Muscle layer of colon (tissue), 2 donors: ENCODE results near the gene BMX.

Experiments
- H3K27ac ChIP-seq: one replicate; pipeline ENCODE4 v1.7.0; 2013; ENCODE audit warnings: low read depth, mild to moderate bottlenecking, low read length, moderate library complexity
- H3K27me3 ChIP-seq, 2 donors: one replicate each; pipeline ENCODE4 v1.7.0; 2013; ENCODE audit warnings: low read length in 2 of 2, mild to moderate bottlenecking in 2 of 2; ENCODE audit not compliant: insufficient read depth in 2 of 2, control insufficient read depth in 1 of 2
- H3K36me3 ChIP-seq: one replicate; pipeline ENCODE4 v1.7.0; 2013; ENCODE audit warnings: mild to moderate bottlenecking, low read length; ENCODE audit not compliant: insufficient read depth
- H3K4me1 ChIP-seq: one replicate; pipeline ENCODE4 v1.7.0; 2013; ENCODE audit warnings: mild to moderate bottlenecking, low read length; ENCODE audit not compliant: insufficient read depth
- H3K4me3 ChIP-seq, 2 donors: one replicate each; pipeline ENCODE4 v1.7.0; 2013; ENCODE audit warnings: low read length in 2 of 2, low read depth in 1 of 2, mild to moderate bottlenecking in 1 of 2, moderate library complexity in 1 of 2
- H3K9ac ChIP-seq: one replicate; pipeline ENCODE4 v1.7.0; 2013; ENCODE audit warnings: low read length
- H3K9me3 ChIP-seq: one replicate; pipeline ENCODE4 v1.7.0; 2013; ENCODE audit warnings: mild to moderate bottlenecking, low read length
- donor health status: abdominal sarcoma.
- donor health status: Adenocarcinoma of cecum.

BMX gene

GRCh38 chrX:15547356-15547755, 46.7 kb downstream of the BMX start:
- no peak overlapping the region for H3K27ac ChIP-seq
- no peaks in the 10 kb centered on the region for H3K4me1 ChIP-seq
- no peak overlapping the region for H3K4me3 ChIP-seq
- no peaks in the 10 kb centered on the region for H3K9me3 ChIP-seq
- no peak overlapping the region for H3K9ac ChIP-seq
- peaks cover 0 to 3% of the 10 kb centered on the region in 2 donors for H3K27me3 ChIP-seq
- H3K36me3 ChIP-seq = no peaks in the 10 kb centered on the region

DNA sequence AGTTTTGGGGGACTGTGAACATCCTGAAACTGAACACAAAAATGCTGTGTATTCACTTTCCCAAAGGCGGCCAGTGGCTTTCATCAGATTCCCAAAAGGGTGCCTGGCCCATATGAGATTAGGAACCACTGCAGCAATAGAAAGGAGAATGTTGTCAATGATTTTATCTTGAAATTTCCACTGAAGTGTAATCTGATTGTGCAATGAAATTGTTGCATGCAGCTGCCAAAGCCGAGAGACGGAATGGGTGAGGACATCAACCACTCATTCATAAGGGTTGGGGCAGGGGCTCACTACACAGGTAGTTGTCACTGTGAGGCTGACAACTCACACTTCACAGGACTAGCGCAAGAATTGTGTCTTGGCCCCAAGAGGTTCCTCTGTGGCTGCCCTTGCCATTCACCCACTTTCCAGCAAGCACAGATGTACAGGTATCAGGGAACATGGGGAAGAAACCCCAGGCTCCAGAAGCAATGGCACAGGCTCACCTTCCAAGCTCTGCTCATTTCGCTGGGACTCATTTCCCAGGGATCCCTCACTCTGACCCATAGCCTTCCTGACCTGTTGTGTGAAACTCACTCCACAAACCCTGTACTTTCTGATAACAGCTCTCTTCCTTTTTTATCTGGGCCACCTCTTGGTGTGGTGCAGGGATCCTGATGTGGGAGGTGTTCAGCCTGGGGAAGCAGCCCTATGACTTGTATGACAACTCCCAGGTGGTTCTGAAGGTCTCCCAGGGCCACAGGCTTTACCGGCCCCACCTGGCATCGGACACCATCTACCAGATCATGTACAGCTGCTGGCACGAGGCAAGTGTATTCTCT, 48.8 kb downstream of the BMX start:
- Histone ChIP-seq H3K4me1 (no peaks in the 10 kb centered on the region), H3K9ac (no peak overlapping the region), H3K27ac (no peak overlapping the region), H3K36me3 (no peaks in the 10 kb centered on the region), H3K9me3 (no peaks in the 10 kb centered on the region), H3K4me3 (no peak overlapping the region), H3K27me3 (peaks cover 0 to 3% of the 10 kb centered on the region in 2 donors)

DNA sequence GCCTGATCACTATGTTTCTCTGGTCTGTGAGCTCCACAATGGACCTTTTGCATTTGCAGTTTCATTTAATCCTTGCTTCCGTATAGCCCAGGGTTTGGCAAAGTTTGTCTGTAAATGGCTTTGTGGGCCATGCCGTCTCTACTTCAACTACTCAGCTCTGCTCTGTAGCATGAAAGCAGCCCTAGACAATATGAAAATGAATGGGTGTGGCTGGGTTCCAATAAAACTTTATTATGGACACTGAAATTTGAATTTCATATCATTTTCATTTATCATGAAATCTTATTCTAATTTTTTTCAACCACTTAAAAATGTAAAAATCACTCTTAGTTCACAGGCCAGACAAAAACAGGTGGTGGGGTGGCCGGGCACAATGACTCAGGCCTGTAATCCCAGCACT, 58.6 kb downstream of the BMX start:
- Histone ChIP-seq H3K27me3 (peaks cover 0 to 7% of the 10 kb centered on the region in 2 donors), H3K9ac (no peak overlapping the region), H3K9me3 (no peaks in the 10 kb centered on the region), H3K4me1 (no peaks in the 10 kb centered on the region), H3K4me3 (no peak overlapping the region), H3K27ac (no peak overlapping the region), H3K36me3 (no peaks in the 10 kb centered on the region)

DNA sequence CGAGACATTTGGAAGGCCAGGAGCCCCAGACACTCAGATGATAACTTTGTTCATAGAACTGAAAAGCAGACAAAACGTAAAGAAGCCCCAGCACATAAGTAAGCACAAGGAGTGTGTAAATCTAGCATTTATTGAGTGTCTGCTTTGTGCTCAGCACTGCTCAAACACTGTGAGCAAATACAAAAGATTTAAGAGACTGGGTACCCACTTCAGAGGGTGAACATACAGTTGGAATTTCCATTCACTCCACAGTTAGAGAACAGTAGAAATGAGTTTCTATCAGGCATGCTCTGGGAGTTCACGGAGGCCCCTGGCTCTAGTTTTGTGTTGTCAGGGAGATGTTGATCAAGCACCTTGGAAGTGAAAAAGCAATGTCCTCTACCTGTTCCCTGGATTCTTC, 60.3 kb downstream of the BMX start:
- Histone ChIP-seq H3K27me3 (peaks cover 0 to 9% of the 10 kb centered on the region in 2 donors), H3K9me3 (no peaks in the 10 kb centered on the region), H3K9ac (no peak overlapping the region), H3K4me1 (no peaks in the 10 kb centered on the region), H3K36me3 (no peaks in the 10 kb centered on the region), H3K27ac (no peak overlapping the region), H3K4me3 (no peak overlapping the region)

- H3K27me3 ChIP-seq = peaks cover 0 to 9% of the 10 kb centered on the region in 2 donors
- no peaks in the 10 kb centered on the region for H3K9me3 ChIP-seq
- H3K9ac ChIP-seq = no peak overlapping the region
- H3K36me3 ChIP-seq = no peaks in the 10 kb centered on the region
- H3K4me1 ChIP-seq = no peaks in the 10 kb centered on the region
- no peak overlapping the region for H3K4me3 ChIP-seq
- no peak overlapping the region for H3K27ac ChIP-seq
These were observed 62.4 kb downstream of the BMX start for GRCh38 chrX:15563056-15563455.

- Histone ChIP-seq H3K27ac (no peak overlapping the region), H3K36me3 (no peaks in the 10 kb centered on the region), H3K9me3 (no peaks in the 10 kb centered on the region), H3K4me3 (no peak overlapping the region), H3K9ac (no peak overlapping the region), H3K27me3 (peaks cover 0 to 9% of the 10 kb centered on the region in 2 donors), H3K4me1 (no peaks in the 10 kb centered on the region)
These were observed 64.5 kb downstream of the BMX start for GRCh38 chrX:15564981-15565579.

DNA sequence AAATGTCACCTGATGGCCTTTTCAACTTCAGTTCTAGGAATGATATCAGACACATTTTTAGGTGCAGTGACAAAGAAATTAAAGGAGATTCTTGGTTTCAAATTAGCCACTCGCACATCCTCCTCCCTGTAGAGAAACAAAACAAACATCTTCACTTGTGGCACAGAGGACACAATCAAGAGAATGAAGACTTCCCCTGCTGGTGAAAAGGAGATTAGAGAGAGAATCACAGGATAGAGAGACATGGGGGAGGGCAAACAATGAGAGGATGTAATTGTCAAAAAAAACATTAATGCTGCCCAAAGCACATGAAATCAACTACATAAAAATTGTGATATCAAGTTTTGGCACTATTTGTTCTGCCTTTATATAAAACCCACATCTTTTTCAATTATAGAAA, 65.6 kb downstream of the BMX start:
- no peaks in the 10 kb centered on the region for H3K9me3 ChIP-seq
- H3K27me3 ChIP-seq = peaks cover 0 to 9% of the 10 kb centered on the region in 2 donors
- no peaks in the 10 kb centered on the region for H3K4me1 ChIP-seq
- no peak overlapping the region for H3K4me3 ChIP-seq
- H3K9ac ChIP-seq = no peak overlapping the region
- H3K27ac ChIP-seq = no peak overlapping the region
- no peaks in the 10 kb centered on the region for H3K36me3 ChIP-seq

GRCh38 chrX:15567267-15567666, 66.7 kb downstream of the BMX start:
- Histone ChIP-seq H3K36me3 (no peaks in the 10 kb centered on the region), H3K9ac (no peak overlapping the region), H3K4me3 (no peak overlapping the region), H3K9me3 (no peaks in the 10 kb centered on the region), H3K4me1 (no peaks in the 10 kb centered on the region), H3K27me3 (peaks cover 0 to 9% of the 10 kb centered on the region in 2 donors), H3K27ac (no peak overlapping the region)

GRCh38 chrX:15567886-15568616, 67.4 kb downstream of the BMX start:
- Histone ChIP-seq H3K27me3 (peaks cover 0 to 9% of the 10 kb centered on the region in 2 donors), H3K4me1 (no peaks in the 10 kb centered on the region), H3K9ac (no peak overlapping the region), H3K9me3 (no peaks in the 10 kb centered on the region), H3K4me3 (no peak overlapping the region), H3K36me3 (no peaks in the 10 kb centered on the region), H3K27ac (no peak overlapping the region)

- no peaks in the 10 kb centered on the region for H3K9me3 ChIP-seq
- H3K4me3 ChIP-seq = no peak overlapping the region
- H3K27me3 ChIP-seq = no peaks in the 10 kb centered on the region
- no peaks in the 10 kb centered on the region for H3K4me1 ChIP-seq
- H3K27ac ChIP-seq = no peak overlapping the region
- H3K36me3 ChIP-seq = no peaks in the 10 kb centered on the region
- no peak overlapping the region for H3K9ac ChIP-seq
These were observed 69.5 kb downstream of the BMX start for GRCh38 chrX:15570145-15570544.

DNA sequence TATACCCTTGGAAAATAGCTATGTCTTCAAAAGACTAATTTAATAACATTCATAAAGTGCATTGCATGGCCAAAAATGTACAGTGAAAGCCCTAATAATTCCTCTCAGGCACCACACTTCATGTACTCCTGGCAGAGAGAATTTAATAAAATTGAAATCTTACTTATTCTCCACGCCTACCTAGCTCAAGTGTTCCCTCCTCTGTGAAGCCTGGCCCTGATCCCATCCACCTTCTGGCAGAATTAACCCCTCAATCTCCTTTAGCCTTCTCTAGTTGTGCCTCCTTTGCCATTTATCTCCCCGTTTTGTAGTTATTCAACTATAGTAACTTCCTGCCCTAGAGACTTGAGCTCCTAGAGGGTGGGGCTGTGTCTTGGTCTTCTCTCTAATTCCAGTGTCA, 73.4 kb downstream of the BMX start:
- no peak overlapping the region for H3K4me3 ChIP-seq
- H3K27ac ChIP-seq = no peak overlapping the region
- H3K36me3 ChIP-seq = no peaks in the 10 kb centered on the region
- H3K9ac ChIP-seq = no peak overlapping the region
- H3K27me3 ChIP-seq = no peaks in the 10 kb centered on the region
- H3K4me1 ChIP-seq = no peaks in the 10 kb centered on the region
- H3K9me3 ChIP-seq = no peaks in the 10 kb centered on the region
